Activated effector memory CD4-positive, alpha-beta T cell treated with Interleukin-2 at 50 U/mL for 16 hours (primary cell): ENCODE data around the gene CARD19.
"Not testable (repeated sequence)": the region's sequence is repeated elsewhere in the genome, so short reads cannot be mapped to it uniquely, and the experiment has no call there.

ENCODE experiments used
- DNase-seq: peaks from one replicate; pipeline ENCODE4 v3.0.0-alpha.2; 2020

Gene CARD19

GRCh38 chr9:93089024-93089423, 7.0 kb upstream of the CARD19 start:
- DNase-seq: no peak

- DNase-seq: no peak
These were observed 6.5 kb upstream of the CARD19 start for GRCh38 chr9:93089481-93089991.

GRCh38 chr9:93090091-93090655, 5.8 kb upstream of the CARD19 start:
- no peak for DNase-seq

- no peak for DNase-seq
These were observed 5.0 kb upstream of the CARD19 start for GRCh38 chr9:93091056-93091452.

GRCh38 chr9:93091453-93092081, 4.5 kb upstream of the CARD19 start:
- peak; percentile 39 for DNase-seq

GRCh38 chr9:93092251-93092991, 3.6 kb upstream of the CARD19 start:
- DNase-seq: no peak

GRCh38 chr9:93093127-93093876, 2.7 kb upstream of the CARD19 start:
- DNase-seq: no peak

GRCh38 chr9:93093877-93094657, 1.9 kb upstream of the CARD19 start:
- no peak for DNase-seq

- DNase-seq: no peak
These were observed 1.3 kb upstream of the CARD19 start for GRCh38 chr9:93094658-93095204.

GRCh38 chr9:93095205-93096130, 549 bp upstream of the CARD19 start:
- DNase-seq: peak; percentile 100

GRCh38 chr9:93096811-93097382, 880 bp downstream of the CARD19 start:
- no peak for DNase-seq

GRCh38 chr9:93097511-93098201, 1.6 kb downstream of the CARD19 start:
- no peak for DNase-seq

- DNase-seq: peak; percentile 58
These were observed 2.4 kb downstream of the CARD19 start for GRCh38 chr9:93098236-93098946.

GRCh38 chr9:93099551-93100275, 3.7 kb downstream of the CARD19 start:
- DNase-seq: no peak

GRCh38 chr9:93100276-93100636, 4.2 kb downstream of the CARD19 start:
- no peak for DNase-seq

GRCh38 chr9:93101086-93101485, 5.1 kb downstream of the CARD19 start:
- DNase-seq: not testable (repeated sequence)

- no peak for DNase-seq
These were observed 9.6 kb downstream of the CARD19 start for GRCh38 chr9:93105620-93106019.

GRCh38 chr9:93107151-93107824, 11.3 kb downstream of the CARD19 start:
- no peak for DNase-seq
